Adrenal gland (tissue), 12 donors: ENCODE results near the gene FAM221B. TPM values are rescaled to one million over a fixed set of nuclear protein-coding genes. Genes with fewer than 3 reads are reported as not detected.
A peak's percentile ranks its signal among the peaks of the same experiment; 100 is the strongest.

ENCODE experiments used
- DNase-seq, 7 donors: peaks; one replicate each; pipeline ENCODE4 v3.0.0-alpha.2; 2019 to 2020
- H3K27ac ChIP-seq, 5 donors: fragments of 200-600 bp; sonication (generic) in 4 of 5; 1 replicate in 3 of 5; 2 replicates in 2 of 5; pipeline versions ENCODE4 v1.5.1 to v1.8.0; 2016 to 2020; ENCODE audit warnings: mild to moderate bottlenecking in 1 of 5
- H3K27me3 ChIP-seq: fragments of 200-600 bp; 2 replicates; pipeline ENCODE4 v1.8.0; 2021
- H3K36me3 ChIP-seq, 2 donors: fragments of 200-600 bp; replicated peaks in 1 of 2; 1 replicate in 1 of 2; 2 replicates in 1 of 2; pipeline versions ENCODE4 v1.5.1 to v1.8.0; 2018 to 2022
- H3K4me1 ChIP-seq, 2 donors: fragments of 200-600 bp; replicated peaks in 1 of 2; 1 replicate in 1 of 2; 2 replicates in 1 of 2; pipeline versions ENCODE4 v1.5.1 to v1.8.0; 2018 to 2021
- H3K4me3 ChIP-seq, 4 donors: fragments of 200-600 bp; sonication (generic) in 3 of 4; one replicate each; pipeline ENCODE4 v1.5.1; 2016 to 2018
- H3K9me3 ChIP-seq, 3 donors: fragments of 200-600 bp; sonication (generic) in 1 of 3; replicated peaks in 1 of 3; 1 replicate in 2 of 3; 2 replicates in 1 of 3; pipeline versions ENCODE4 v1.5.1 to v1.8.0; 2016 to 2021
- POLR2A ChIP-seq, 2 donors: fragments of 450-650 bp; IDR thresholded peaks; one replicate each; pipeline ENCODE4 v1.6.1; 2017; ENCODE audit warnings: antibody characterized with exemption in 2 of 2, mild to moderate bottlenecking in 2 of 2, moderate library complexity in 1 of 2
- WGBS, 4 donors: extraction: QIAGEN DNeasy Blood & Tissue Kit in 2 of 4; methylation state at CpG; one replicate each; pipeline versions ENCODE4 v1.1.5 to v1.1.7; 2013 to 2017; 5-methylcytosine and 5-hydroxymethylcytosine counted together
- intact Hi-C, 2 donors: fragments of 100-400 bp; cut with DNase I; formaldehyde crosslinking; loops; one replicate each; pipeline versions ENCODE4 v1.14.1 to v1.15.0; 2022 to 2023
- polyA plus RNA-seq, 3 donors: library from polyadenylated mRNA; stranded (reverse); fragments of 200-250 nt in 2 of 3; fragments of 350-450 nt in 1 of 3; fragmentation: Illumina TruSeq in 1 of 3; extraction: RNeasy Lipid Tissue Mini Kit (QIAGEN cat#74804) in 1 of 3; gene quantifications; one replicate each; pipeline ENCODE4 v1.2.3, GENCODE V29; 2013 to 2014
- total RNA-seq, 9 donors: library from RNA; depleted of rRNA in 4 of 9; stranded (reverse); fragments of >200 nt in 4 of 9; fragments of 120-200 nt in 1 of 9; fragmentation: NEBNext Ultra II Directional in 1 of 9; extraction: Animal tissue kit (Norgen Biotek cat#: 25700) in 1 of 9; gene quantifications; one replicate each; pipeline versions ENCODE4 v1.1.0 to v1.2.4, GENCODE V29; 2013 to 2023
- TF ChIP-seq, protein P1 (sequence below), 6 experiments: fragments of 450-650 bp in 4 of 6; fragments of 200-600 bp in 2 of 6; sonication (generic) in 1 of 6; IDR thresholded peaks; 1 replicate in 5 of 6; 2 replicates in 1 of 6; pipeline versions ENCODE4 v1.5.1 to v1.8.0; 2016 to 2021; ENCODE audit warnings: antibody characterized with exemption in 6 of 6, mild to moderate bottlenecking in 2 of 6, moderate library complexity in 1 of 6
- donor health status: healthy with polysubstance abuse.
- donor health status: Bipolar disorder and iron deficiency.
- donor health status: DM: yes; HTN: yes; CAD: no.
- donor health status: DM: no; HTN: no; CAD: no.
- donor health status: DM: no; HTN: no; CAD: no.
- donor health status: DM: yes; HTN: yes; CAD: no.

The FAM221B gene
- total and polyA plus RNA-seq, 12 donors = 0.07 to 0.22 (median 0.16) TPM; not detected in 9

GRCh38 chr9:35859310-35859989 lies 30.9 kb upstream of the FAM221B start:
- H3K27me3 ChIP-seq = no peaks in the 10 kb centered on the region
- 40 to 57% (median 46%) methylated on average over 8 to 16 of the region's 16 CpGs for whole genome bisulfite sequencing, 4 donors
- H3K9me3 ChIP-seq = no peaks in the 10 kb centered on the region
- no peaks in the 10 kb centered on the region for H3K4me1 ChIP-seq
- no peak overlapping the region for H3K27ac ChIP-seq
- no peak overlapping the region for H3K4me3 ChIP-seq
- no peak for TF ChIP-seq POLR2A (IDR thresholded peaks at IDR 0.05)
- TF ChIP-seq, protein P1, sequence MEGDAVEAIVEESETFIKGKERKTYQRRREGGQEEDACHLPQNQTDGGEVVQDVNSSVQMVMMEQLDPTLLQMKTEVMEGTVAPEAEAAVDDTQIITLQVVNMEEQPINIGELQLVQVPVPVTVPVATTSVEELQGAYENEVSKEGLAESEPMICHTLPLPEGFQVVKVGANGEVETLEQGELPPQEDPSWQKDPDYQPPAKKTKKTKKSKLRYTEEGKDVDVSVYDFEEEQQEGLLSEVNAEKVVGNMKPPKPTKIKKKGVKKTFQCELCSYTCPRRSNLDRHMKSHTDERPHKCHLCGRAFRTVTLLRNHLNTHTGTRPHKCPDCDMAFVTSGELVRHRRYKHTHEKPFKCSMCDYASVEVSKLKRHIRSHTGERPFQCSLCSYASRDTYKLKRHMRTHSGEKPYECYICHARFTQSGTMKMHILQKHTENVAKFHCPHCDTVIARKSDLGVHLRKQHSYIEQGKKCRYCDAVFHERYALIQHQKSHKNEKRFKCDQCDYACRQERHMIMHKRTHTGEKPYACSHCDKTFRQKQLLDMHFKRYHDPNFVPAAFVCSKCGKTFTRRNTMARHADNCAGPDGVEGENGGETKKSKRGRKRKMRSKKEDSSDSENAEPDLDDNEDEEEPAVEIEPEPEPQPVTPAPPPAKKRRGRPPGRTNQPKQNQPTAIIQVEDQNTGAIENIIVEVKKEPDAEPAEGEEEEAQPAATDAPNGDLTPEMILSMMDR (IDR thresholded peaks at IDR 0.05) = peak in 1 of 6 experiments; percentile 3
- H3K36me3 ChIP-seq = no peaks in the 10 kb centered on the region
- DNase-seq = peak in 6 of 7 donors; percentile 49 to 78 (median 56)
- intact Hi-C loops = no loop called here

GRCh38 chr9:35858458-35858857 lies 29.9 kb upstream of the FAM221B start:
- no peak for TF ChIP-seq POLR2A (IDR thresholded peaks at IDR 0.05)
- TF ChIP-seq, protein P1 (IDR thresholded peaks at IDR 0.05) = no peak
- no peaks in the 10 kb centered on the region for H3K9me3 ChIP-seq
- WGBS, 4 donors = 75 to 79% (median 76%) methylated on average over 5 of the region's 5 CpGs
- no peaks in the 10 kb centered on the region for H3K27me3 ChIP-seq
- no peak overlapping the region for H3K27ac ChIP-seq
- intact Hi-C loops = no loop called here
- H3K36me3 ChIP-seq = no peaks in the 10 kb centered on the region
- DNase-seq = no peak
- no peaks in the 10 kb centered on the region for H3K4me1 ChIP-seq
- no peak overlapping the region for H3K4me3 ChIP-seq

DNA sequence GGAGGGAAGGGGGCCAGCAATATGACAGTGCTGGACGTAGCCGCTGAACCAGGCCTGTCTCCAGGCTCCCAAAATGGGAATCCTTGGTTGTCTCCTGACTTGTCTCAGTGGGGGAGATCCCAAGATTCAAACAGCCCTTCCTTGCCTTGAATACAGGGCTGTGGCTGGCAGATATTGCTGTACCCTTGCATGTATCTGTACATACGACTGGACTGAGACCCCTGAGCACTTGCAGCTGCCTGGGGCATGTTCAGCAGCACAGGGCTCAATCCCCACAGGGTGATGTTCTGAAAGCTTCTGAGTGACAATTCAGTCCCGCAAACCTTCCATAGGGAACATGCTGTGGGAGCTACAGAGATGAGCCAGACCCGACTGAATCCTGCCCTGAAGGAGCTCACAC lies 28.4 kb upstream of the FAM221B start:
- intact Hi-C loops = no loop called here
- 84 to 91% (median 86%) methylated on average over 2 to 5 of the region's 5 CpGs for WGBS, 4 donors
- H3K4me3 ChIP-seq = no peak overlapping the region
- no peak overlapping the region for H3K27ac ChIP-seq
- DNase-seq = peak in 2 of 7 donors; percentile 15 to 43
- TF ChIP-seq, protein P1 (IDR thresholded peaks at IDR 0.05) = no peak
- TF ChIP-seq POLR2A (IDR thresholded peaks at IDR 0.05) = no peak
- no peaks in the 10 kb centered on the region for H3K9me3 ChIP-seq
- H3K4me1 ChIP-seq = no peaks in the 10 kb centered on the region
- no peaks in the 10 kb centered on the region for H3K27me3 ChIP-seq
- no peaks in the 10 kb centered on the region for H3K36me3 ChIP-seq

GRCh38 chr9:35856206-35856605 lies 27.7 kb upstream of the FAM221B start:
- 75 to 85% (median 79%) methylated on average over 3 of the region's 3 CpGs for WGBS, 4 donors
- intact Hi-C loops = no loop called here
- Histone ChIP-seq H3K27me3 (no peaks in the 10 kb centered on the region), H3K36me3 (no peaks in the 10 kb centered on the region), H3K4me1 (no peaks in the 10 kb centered on the region), H3K9me3 (no peaks in the 10 kb centered on the region), H3K4me3 (no peak overlapping the region), H3K27ac (no peak overlapping the region)
- no peak for TF ChIP-seq POLR2A (IDR thresholded peaks at IDR 0.05)
- TF ChIP-seq, protein P1 (IDR thresholded peaks at IDR 0.05) = no peak
- DNase-seq = no peak
